Caco-2 (cell line): ENCODE results near the gene SATB1. TPM values are rescaled to one million over a fixed set of nuclear protein-coding genes. Genes with fewer than 3 reads are reported as not detected.

Source experiments
- BruUV-seq: library from RNA; stranded (reverse); fragments of 400-500 nt; replicated peaks from 2 replicates; lab custom pipeline; 2021; lab: Mats Ljungman, UMichigan
- CTCF ChIA-PET: fragments of 300-600 bp; sonication (Branson Sonifier 250); formaldehyde crosslinking; loops from one replicate; lab custom pipeline; 2022; ENCODE audit warnings: antibody characterized with exemption; lab: Charles Lee
- POLR2A ChIA-PET: fragments of 300-600 bp; sonication (Branson Sonifier 250); formaldehyde crosslinking; loops from one replicate; lab custom pipeline; 2022; ENCODE audit warnings: antibody characterized with exemption; lab: Charles Lee
- DNase-seq, 2 experiments: peaks; one replicate each; pipeline versions ENCODE4 v3.0.0 to v3.0.0-alpha.2; 2020 to 2022
- H3K27me3 ChIP-seq: replicated peaks from 2 replicates; pipeline ENCODE4 v1.6.0; 2011; ENCODE audit warnings: low read length; ENCODE audit not compliant: control insufficient read depth, insufficient read depth
- H3K36me3 ChIP-seq: 2 replicates; pipeline ENCODE4 v1.5.1; 2011; ENCODE audit warnings: low read length; ENCODE audit not compliant: control insufficient read depth, insufficient read depth
- H3K4me1 ChIP-seq: fragments of 250-450 bp; sonication (Bioruptor Pico); 2 replicates; pipeline ENCODE4 v1.5.1; 2020; ENCODE audit warnings: mild to moderate bottlenecking
- H3K4me3 ChIP-seq: 2 replicates; pipeline ENCODE4 v1.5.1; 2011; ENCODE audit warnings: low read depth, mild to moderate bottlenecking, control low read depth, low read length
- H3K9me3 ChIP-seq: fragments of 250-450 bp; sonication (Bioruptor Pico); 2 replicates; pipeline ENCODE4 v1.5.1; 2020; ENCODE audit warnings: mild to moderate bottlenecking, moderate library complexity
- H3K27ac Mint-ChIP-seq: one replicate; pipeline ENCODE4 v1.8.0; 2022; ENCODE audit warnings: mixed read lengths; ENCODE audit not compliant: unreplicated experiment
- H3K27me3 Mint-ChIP-seq: one replicate; pipeline ENCODE4 v1.8.0; 2022; ENCODE audit warnings: mixed read lengths; ENCODE audit not compliant: insufficient read depth, unreplicated experiment
- H3K36me3 Mint-ChIP-seq: one replicate; pipeline ENCODE4 v1.8.0; 2022; ENCODE audit warnings: mild to moderate bottlenecking, mixed read lengths; ENCODE audit not compliant: insufficient read depth, unreplicated experiment
- H3K4me1 Mint-ChIP-seq: one replicate; pipeline ENCODE4 v1.8.0; 2022; ENCODE audit warnings: low read depth, mixed read lengths; ENCODE audit not compliant: unreplicated experiment
- H3K4me3 Mint-ChIP-seq: one replicate; pipeline ENCODE4 v1.8.0; 2022; ENCODE audit warnings: mild to moderate bottlenecking, moderate library complexity, mixed read lengths; ENCODE audit not compliant: unreplicated experiment
- H3K9me3 Mint-ChIP-seq: one replicate; pipeline ENCODE4 v1.8.0; 2022; ENCODE audit warnings: mixed read lengths; ENCODE audit not compliant: unreplicated experiment
- intact Hi-C: fragments of 100-400 bp; cut with micrococcal nuclease; formaldehyde crosslinking; loops from one replicate; pipeline ENCODE4 v1.10.0; 2022; ENCODE audit not compliant: unreplicated experiment
- total RNA-seq: library from RNA; stranded (reverse); gene quantifications from 2 replicates; pipeline ENCODE4 v1.2.3, GENCODE V29; 2022
- TF ChIP-seq, protein P1 (sequence below), 2 experiments: fragments of 200-600 bp in 1 of 2; IDR thresholded peaks; 1 replicate in 1 of 2; 2 replicates in 1 of 2; pipeline versions ENCODE4 v1.5.1 to v1.8.0; 2011 to 2022; ENCODE audit warnings: antibody characterized with exemption in 1 of 2, control low read depth in 1 of 2, inconsistent platforms in 1 of 2, low read depth in 1 of 2, low read length in 1 of 2, mild to moderate bottlenecking in 1 of 2, moderate library complexity in 1 of 2; ENCODE audit not compliant: insufficient read depth in 1 of 2, severe bottlenecking in 1 of 2, unreplicated experiment in 1 of 2

The SATB1 gene
- total RNA-seq, 1 experiment from 2014 or later = 13.8 TPM

DNA sequence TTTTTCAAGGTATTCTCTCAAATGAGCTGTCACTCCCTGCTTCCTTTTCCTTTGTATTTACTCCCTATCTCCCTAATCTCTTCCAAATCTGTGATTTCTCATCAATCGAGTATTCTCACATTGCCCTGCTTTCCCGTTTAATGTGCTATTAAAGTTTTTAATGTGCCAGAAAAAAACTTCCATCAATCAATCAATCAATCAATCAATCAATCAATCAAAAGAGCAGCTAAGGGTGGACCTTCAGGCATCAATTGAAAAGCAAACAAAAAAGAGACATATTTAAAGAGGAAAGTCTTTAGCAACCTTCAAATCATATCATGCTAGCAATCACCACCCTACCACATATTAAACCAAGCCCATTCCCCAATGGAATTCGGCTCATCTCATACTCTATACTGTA is 58.9 kb downstream of the SATB1 start:
- Mint-ChIP-seq H3K9me3 (no peaks in the 10 kb centered on the region), H3K27ac (no peak overlapping the region), H3K4me3 (no peak overlapping the region), H3K4me1 (no peaks in the 10 kb centered on the region), H3K36me3 (peaks cover 11% of the 10 kb centered on the region), H3K27me3 (no peaks in the 10 kb centered on the region)
- intact Hi-C loops = no loop called here
- H3K4me3 ChIP-seq = no peak overlapping the region
- TF ChIP-seq, protein P1, sequence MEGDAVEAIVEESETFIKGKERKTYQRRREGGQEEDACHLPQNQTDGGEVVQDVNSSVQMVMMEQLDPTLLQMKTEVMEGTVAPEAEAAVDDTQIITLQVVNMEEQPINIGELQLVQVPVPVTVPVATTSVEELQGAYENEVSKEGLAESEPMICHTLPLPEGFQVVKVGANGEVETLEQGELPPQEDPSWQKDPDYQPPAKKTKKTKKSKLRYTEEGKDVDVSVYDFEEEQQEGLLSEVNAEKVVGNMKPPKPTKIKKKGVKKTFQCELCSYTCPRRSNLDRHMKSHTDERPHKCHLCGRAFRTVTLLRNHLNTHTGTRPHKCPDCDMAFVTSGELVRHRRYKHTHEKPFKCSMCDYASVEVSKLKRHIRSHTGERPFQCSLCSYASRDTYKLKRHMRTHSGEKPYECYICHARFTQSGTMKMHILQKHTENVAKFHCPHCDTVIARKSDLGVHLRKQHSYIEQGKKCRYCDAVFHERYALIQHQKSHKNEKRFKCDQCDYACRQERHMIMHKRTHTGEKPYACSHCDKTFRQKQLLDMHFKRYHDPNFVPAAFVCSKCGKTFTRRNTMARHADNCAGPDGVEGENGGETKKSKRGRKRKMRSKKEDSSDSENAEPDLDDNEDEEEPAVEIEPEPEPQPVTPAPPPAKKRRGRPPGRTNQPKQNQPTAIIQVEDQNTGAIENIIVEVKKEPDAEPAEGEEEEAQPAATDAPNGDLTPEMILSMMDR (IDR thresholded peaks at IDR 0.05; ENCODE audit: insufficient read depth in 1 of 2, low read depth in 1 of 2, low read length in 1 of 2, severe bottlenecking in 1 of 2, unreplicated experiment in 1 of 2) = no peak
- no peaks in the 10 kb centered on the region for H3K4me1 ChIP-seq
- CTCF ChIA-PET = no interaction called here
- no peaks in the 10 kb centered on the region for H3K27me3 ChIP-seq
- DNase-seq = no peak
- no TSS peak for BruUV-seq
- no peaks in the 10 kb centered on the region for H3K9me3 ChIP-seq
- H3K36me3 ChIP-seq = no peaks in the 10 kb centered on the region
- POLR2A ChIA-PET = no interaction called here

DNA sequence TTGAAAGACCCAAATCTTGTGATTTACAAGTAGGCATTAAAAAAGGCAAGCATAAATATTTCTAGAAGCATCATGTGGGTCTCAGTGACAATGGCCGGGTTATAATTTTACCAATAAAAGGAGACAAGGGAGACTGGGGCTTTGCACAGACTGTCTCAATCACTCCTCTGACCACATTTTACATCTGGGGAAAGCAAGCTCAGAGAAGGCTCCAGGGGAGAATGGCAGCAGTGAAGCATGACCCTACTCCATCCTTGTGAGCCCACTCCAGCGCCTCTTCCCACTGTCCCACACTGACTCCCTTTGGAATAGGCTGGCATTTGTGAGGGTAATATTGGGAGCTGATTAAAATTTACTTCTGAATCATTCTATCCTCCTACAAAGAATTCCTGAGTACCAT is 61.8 kb downstream of the SATB1 start:
- H3K36me3 ChIP-seq = no peaks in the 10 kb centered on the region
- DNase-seq = no peak
- no peaks in the 10 kb centered on the region for H3K4me1 ChIP-seq
- H3K36me3 Mint-ChIP-seq = peaks cover 11% of the 10 kb centered on the region
- H3K27ac Mint-ChIP-seq = no peak overlapping the region
- CTCF ChIA-PET = no interaction called here
- H3K27me3 ChIP-seq = no peaks in the 10 kb centered on the region
- no peaks in the 10 kb centered on the region for H3K4me1 Mint-ChIP-seq
- no peaks in the 10 kb centered on the region for H3K9me3 Mint-ChIP-seq
- H3K9me3 ChIP-seq = no peaks in the 10 kb centered on the region
- H3K4me3 Mint-ChIP-seq = no peak overlapping the region
- BruUV-seq = no TSS peak
- H3K4me3 ChIP-seq = no peak overlapping the region
- intact Hi-C loops = no loop called here
- no peaks in the 10 kb centered on the region for H3K27me3 Mint-ChIP-seq
- TF ChIP-seq, protein P1 (IDR thresholded peaks at IDR 0.05; ENCODE audit: insufficient read depth in 1 of 2, low read depth in 1 of 2, low read length in 1 of 2, severe bottlenecking in 1 of 2, unreplicated experiment in 1 of 2) = no peak
- POLR2A ChIA-PET = no interaction called here

DNA sequence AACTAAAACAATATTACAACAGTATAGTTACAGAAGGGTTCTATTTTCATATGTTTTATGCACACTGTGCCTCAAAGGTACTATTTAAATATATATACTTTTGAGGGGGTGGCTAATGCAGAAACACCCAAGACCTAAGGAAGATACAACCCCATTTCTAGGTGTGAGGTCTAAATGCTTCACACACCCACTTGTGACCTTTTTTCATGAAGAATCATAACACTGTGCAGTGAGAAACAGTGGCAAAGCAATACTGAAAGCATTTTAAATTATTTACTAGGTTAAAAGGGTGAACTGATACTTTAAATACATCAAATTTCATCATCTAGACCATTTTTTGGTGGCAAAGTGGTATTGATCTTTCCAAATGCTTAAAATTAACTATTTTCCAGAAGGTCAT is 67.4 kb downstream of the SATB1 start:
- Mint-ChIP-seq H3K27me3 (no peaks in the 10 kb centered on the region), H3K36me3 (peaks cover 11% of the 10 kb centered on the region), H3K9me3 (no peaks in the 10 kb centered on the region), H3K4me1 (no peaks in the 10 kb centered on the region), H3K4me3 (no peak overlapping the region), H3K27ac (no peak overlapping the region)
- Histone ChIP-seq H3K27me3 (no peaks in the 10 kb centered on the region), H3K9me3 (no peaks in the 10 kb centered on the region), H3K36me3 (no peaks in the 10 kb centered on the region), H3K4me1 (no peaks in the 10 kb centered on the region), H3K4me3 (no peak overlapping the region)
- CTCF ChIA-PET = no interaction called here
- no TSS peak for BruUV-seq
- intact Hi-C loops = no loop called here
- POLR2A ChIA-PET = no interaction called here
- TF ChIP-seq, protein P1 (IDR thresholded peaks at IDR 0.05; ENCODE audit: insufficient read depth in 1 of 2, low read depth in 1 of 2, low read length in 1 of 2, severe bottlenecking in 1 of 2, unreplicated experiment in 1 of 2) = no peak
- no peak for DNase-seq
